IPS DF 6.9 (cell line): ENCODE measurements around the gene CAPZB.

Experiments
- DNase-seq: peaks from one replicate; pipeline ENCODE4 v3.0.0-alpha.2; 2013; ENCODE audit warnings: low read depth, low spot score
- H3K27ac ChIP-seq: one replicate; pipeline ENCODE4 v1.5.1; 2013; ENCODE audit warnings: low read length, control low read depth
- H3K27me3 ChIP-seq: 2 replicates; pipeline ENCODE4 v1.6.1; 2013; ENCODE audit warnings: mild to moderate bottlenecking, low read length; ENCODE audit not compliant: control insufficient read depth, insufficient read depth
- H3K36me3 ChIP-seq: 2 replicates; pipeline ENCODE4 v1.6.1; 2013; ENCODE audit warnings: low read length; ENCODE audit not compliant: control insufficient read depth, insufficient read depth
- H3K4me1 ChIP-seq: 2 replicates; pipeline ENCODE4 v1.6.1; 2013; ENCODE audit warnings: low read length; ENCODE audit not compliant: control insufficient read depth, insufficient read depth
- H3K4me3 ChIP-seq: 2 replicates; pipeline ENCODE4 v1.5.1; 2013; ENCODE audit warnings: mild to moderate bottlenecking, low read length
- H3K9me3 ChIP-seq: 2 replicates; pipeline ENCODE4 v1.6.1; 2013; ENCODE audit warnings: low read length, inconsistent platforms; ENCODE audit not compliant: control insufficient read depth, insufficient read depth
- WGBS: extraction: QIAGEN DNeasy Blood & Tissue Kit; methylation state at CpG from one replicate; pipeline ENCODE4 v1.1.7; 2013; ENCODE audit warnings: mixed read lengths, missing lambda C conversion rate; ENCODE audit not compliant: insufficient read length, insufficient coverage; 5-methylcytosine and 5-hydroxymethylcytosine counted together

Gene CAPZB

DNA sequence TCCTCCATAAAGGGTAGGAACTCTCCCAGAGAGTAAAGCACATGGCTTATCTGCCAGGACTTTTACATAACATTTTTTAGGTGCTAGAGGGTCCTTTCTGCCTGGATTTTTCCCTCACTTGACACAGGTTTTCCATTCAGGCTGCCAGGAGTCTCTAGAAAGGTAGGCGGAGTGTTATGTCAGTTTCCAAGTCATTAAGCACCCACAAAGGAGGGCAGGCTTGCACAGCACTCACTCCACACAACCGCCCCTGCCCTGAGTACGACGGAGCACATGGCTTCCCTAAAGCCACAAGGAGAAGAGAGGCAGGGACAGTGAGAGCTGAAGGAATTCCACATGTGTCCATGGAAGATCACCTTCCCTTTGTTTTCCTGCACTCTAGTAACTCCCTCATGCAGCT, 55.7 kb downstream of the CAPZB start:
- peaks cover 1% of the 10 kb centered on the region; the same call in 1 of the 2 replicates for H3K4me1 ChIP-seq
- no peaks in the 10 kb centered on the region for H3K36me3 ChIP-seq
- no peak overlapping the region for H3K4me3 ChIP-seq
- H3K9me3 ChIP-seq = no peaks in the 10 kb centered on the region
- WGBS = no CpG with 5 or more reads among the region's 4 CpGs
- no peaks in the 10 kb centered on the region for H3K27me3 ChIP-seq
- H3K27ac ChIP-seq = no peak overlapping the region
- DNase-seq = no peak

DNA sequence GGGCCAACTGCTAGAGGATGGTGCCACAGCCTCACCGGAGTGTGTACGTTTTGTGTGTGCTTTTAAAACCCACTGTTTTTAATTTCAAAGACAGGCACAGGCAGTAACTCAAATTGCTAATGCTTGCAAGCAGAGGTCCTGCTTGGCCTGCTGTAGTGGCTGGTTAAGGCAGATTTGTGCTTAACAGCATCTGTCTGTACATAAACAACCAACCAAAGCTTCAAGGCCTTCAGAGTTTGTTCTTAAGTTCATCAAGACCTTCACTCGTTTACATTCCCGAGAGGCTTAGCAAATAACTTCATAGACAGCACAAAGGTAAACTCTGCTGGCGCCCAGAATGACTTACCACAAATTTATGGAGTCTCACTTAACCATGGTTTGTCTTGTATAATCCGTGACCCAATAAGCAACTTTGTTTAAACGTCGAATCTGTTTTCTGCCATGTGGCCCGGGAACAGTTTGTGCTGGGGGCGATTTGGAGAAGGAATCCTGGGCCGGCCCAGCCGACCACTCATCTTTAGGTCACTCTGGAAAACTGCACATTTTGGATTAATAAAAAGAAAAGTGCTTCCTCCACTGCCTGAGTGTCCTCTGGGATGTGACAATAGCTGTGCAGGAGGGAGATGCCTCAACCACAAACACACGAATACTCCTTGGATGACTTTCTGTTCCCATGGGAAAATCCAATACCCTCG, 58.1 kb downstream of the CAPZB start:
- no peak for DNase-seq
- Histone ChIP-seq H3K9me3 (no peaks in the 10 kb centered on the region), H3K4me3 (no peak overlapping the region), H3K27me3 (no peaks in the 10 kb centered on the region), H3K4me1 (peaks cover 1% of the 10 kb centered on the region; the same call in 1 of the 2 replicates), H3K36me3 (no peaks in the 10 kb centered on the region), H3K27ac (no peak overlapping the region)
- no CpG with 5 or more reads among the region's 14 CpGs for WGBS

- peaks cover 1% of the 10 kb centered on the region; the same call in 1 of the 2 replicates for H3K4me1 ChIP-seq
- H3K27ac ChIP-seq = no peak overlapping the region
- H3K36me3 ChIP-seq = no peaks in the 10 kb centered on the region
- H3K9me3 ChIP-seq = no peaks in the 10 kb centered on the region
- no peak overlapping the region for H3K4me3 ChIP-seq
- H3K27me3 ChIP-seq = no peaks in the 10 kb centered on the region
- WGBS = no CpG with 5 or more reads among the region's 13 CpGs
- DNase-seq = no peak
Measured at GRCh38 chr1:19426294-19427086, 58.8 kb downstream of the CAPZB start.

DNA sequence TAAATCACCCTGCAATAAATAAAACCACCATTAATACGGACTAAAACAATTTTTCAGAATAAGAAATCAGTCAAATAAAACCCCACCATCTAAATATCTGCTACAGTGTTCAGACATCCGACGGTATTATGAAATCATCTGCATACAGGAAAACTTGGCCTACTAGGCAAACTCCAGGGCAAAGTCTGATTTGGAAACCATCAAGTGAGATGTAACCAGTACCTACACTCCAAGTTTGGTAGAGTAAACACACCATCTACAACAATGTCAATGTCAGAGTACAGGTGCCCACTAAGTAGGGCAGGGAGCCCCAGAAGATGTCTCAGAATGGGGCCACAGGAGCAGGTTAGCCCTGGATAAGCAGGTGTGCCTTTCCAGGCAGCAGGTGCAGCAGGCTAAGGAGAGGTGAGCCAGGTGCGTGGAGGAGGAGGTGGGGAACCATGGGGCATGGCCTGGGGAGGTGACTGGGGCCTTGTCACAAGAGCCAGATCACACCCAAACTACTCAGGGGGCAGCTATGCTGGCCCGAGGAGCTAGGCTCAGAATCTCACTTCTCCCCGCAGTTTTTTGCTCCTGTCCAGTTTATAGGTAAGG, 59.6 kb downstream of the CAPZB start:
- 100% methylated on average over 1 of the region's 6 CpGs for WGBS
- Histone ChIP-seq H3K36me3 (no peaks in the 10 kb centered on the region), H3K27me3 (no peaks in the 10 kb centered on the region), H3K4me1 (peaks cover 1% of the 10 kb centered on the region; the same call in 1 of the 2 replicates), H3K27ac (no peak overlapping the region), H3K9me3 (no peaks in the 10 kb centered on the region), H3K4me3 (no peak overlapping the region)
- no peak for DNase-seq

GRCh38 chr1:19424651-19425570, 60.4 kb downstream of the CAPZB start:
- no peak overlapping the region for H3K27ac ChIP-seq
- no peak for DNase-seq
- no peaks in the 10 kb centered on the region for H3K27me3 ChIP-seq
- H3K4me3 ChIP-seq = no peak overlapping the region
- WGBS = no CpG with 5 or more reads among the region's 7 CpGs
- no peaks in the 10 kb centered on the region for H3K9me3 ChIP-seq
- peaks cover 1% of the 10 kb centered on the region; the same call in 1 of the 2 replicates for H3K4me1 ChIP-seq
- no peaks in the 10 kb centered on the region for H3K36me3 ChIP-seq

- Histone ChIP-seq H3K4me1 (no peaks in the 10 kb centered on the region; the same call in 1 of the 2 replicates), H3K9me3 (no peaks in the 10 kb centered on the region), H3K4me3 (no peak overlapping the region), H3K27me3 (no peaks in the 10 kb centered on the region), H3K27ac (no peak overlapping the region), H3K36me3 (peaks cover 5% of the 10 kb centered on the region; the same call in 1 of the 2 replicates)
- no CpG with 5 or more reads among the region's 5 CpGs for WGBS
- no peak for DNase-seq
Measured at GRCh38 chr1:19423130-19423529, 62.2 kb downstream of the CAPZB start.

DNA sequence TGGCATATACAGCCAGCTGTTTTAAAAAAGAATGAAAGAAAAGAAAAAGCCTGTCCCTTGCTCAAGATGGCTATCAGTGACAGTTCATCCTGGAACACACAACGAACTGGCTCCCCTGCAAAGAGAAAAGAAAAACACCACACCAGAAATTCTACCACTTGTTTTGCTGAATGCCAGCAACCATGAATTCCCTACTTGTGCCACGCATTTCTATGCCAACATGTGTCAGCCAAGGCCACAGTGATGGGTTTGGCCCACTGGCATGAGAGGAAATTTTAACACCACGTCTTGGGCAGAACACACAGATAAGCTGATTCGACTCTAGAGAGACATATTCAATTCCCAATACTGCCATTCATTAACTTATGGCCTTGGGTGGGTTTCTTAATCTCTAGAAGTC, 64.0 kb downstream of the CAPZB start:
- H3K36me3 ChIP-seq = peaks cover 5% of the 10 kb centered on the region; the same call in 1 of the 2 replicates
- no peaks in the 10 kb centered on the region; the same call in 1 of the 2 replicates for H3K4me1 ChIP-seq
- H3K4me3 ChIP-seq = no peak overlapping the region
- no peaks in the 10 kb centered on the region for H3K27me3 ChIP-seq
- WGBS = no CpG with 5 or more reads among the region's 4 CpGs
- H3K9me3 ChIP-seq = no peaks in the 10 kb centered on the region
- no peak for DNase-seq
- H3K27ac ChIP-seq = no peak overlapping the region

GRCh38 chr1:19420606-19421005, 64.7 kb downstream of the CAPZB start:
- H3K27me3 ChIP-seq = no peaks in the 10 kb centered on the region
- H3K4me1 ChIP-seq = no peaks in the 10 kb centered on the region; the same call in 1 of the 2 replicates
- WGBS = no CpG with 5 or more reads among the region's 4 CpGs
- peaks cover 5% of the 10 kb centered on the region; the same call in 1 of the 2 replicates for H3K36me3 ChIP-seq
- H3K9me3 ChIP-seq = no peaks in the 10 kb centered on the region
- no peak overlapping the region for H3K4me3 ChIP-seq
- DNase-seq = no peak
- H3K27ac ChIP-seq = no peak overlapping the region

DNA sequence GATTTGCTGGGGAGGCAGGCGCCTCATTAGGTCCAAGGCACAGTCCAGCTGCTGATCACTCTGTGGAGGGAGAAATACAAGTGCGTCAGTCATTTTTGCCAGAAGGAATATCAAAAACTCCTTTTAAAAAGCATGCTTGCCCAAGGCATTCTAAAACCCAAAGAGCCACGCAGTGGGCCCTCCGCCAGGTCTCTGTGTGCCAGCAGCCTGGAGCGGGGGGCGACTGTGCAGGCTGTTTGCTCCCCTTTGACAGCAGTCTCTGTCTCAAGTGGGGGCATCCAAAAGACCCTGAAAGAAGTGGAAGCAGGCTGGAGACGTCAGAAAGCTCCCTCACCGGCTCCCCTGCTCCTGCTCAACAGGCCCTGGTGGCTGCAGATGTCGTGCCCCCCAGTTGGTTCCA, 65.6 kb downstream of the CAPZB start:
- Histone ChIP-seq H3K27ac (no peak overlapping the region), H3K36me3 (peaks cover 5% of the 10 kb centered on the region; the same call in 1 of the 2 replicates), H3K4me3 (no peak overlapping the region), H3K27me3 (no peaks in the 10 kb centered on the region), H3K4me1 (peaks cover 2% of the 10 kb centered on the region; the same call in 1 of the 2 replicates), H3K9me3 (0 out of 2 replicates have a peak, but pooled peaks cover 1% of the 10 kb centered on the region)
- no CpG with 5 or more reads among the region's 9 CpGs for WGBS
- DNase-seq = no peak
